MG63 (cell line): Measurements from ENCODE around the gene MIA3. TPM values are rescaled to one million over a fixed set of nuclear protein-coding genes. Genes with fewer than 3 reads are reported as not detected.
"Not testable (repeated sequence)": the region's sequence is repeated elsewhere in the genome, so short reads cannot be mapped to it uniquely, and the experiment has no call there.

Experiments used
- DNase-seq: peaks from one replicate; pipeline ENCODE4 v3.0.0-alpha.2; 2020
- H3K27me3 ChIP-seq: fragments of 250-450 bp; sonication (Bioruptor Pico); 2 replicates; pipeline ENCODE4 v1.5.1; 2020; ENCODE audit warnings: mild to moderate bottlenecking, moderate library complexity
- H3K36me3 ChIP-seq: fragments of 250-450 bp; sonication (Bioruptor Pico); 2 replicates; pipeline ENCODE4 v1.5.1; 2020; ENCODE audit warnings: mild to moderate bottlenecking, moderate library complexity
- H3K4me3 ChIP-seq: fragments of 250-450 bp; sonication (Bioruptor Pico); 2 replicates; pipeline ENCODE4 v1.5.1; 2020; ENCODE audit warnings: mild to moderate bottlenecking, moderate library complexity
- H3K9me3 ChIP-seq: fragments of 250-450 bp; sonication (Bioruptor Pico); 2 replicates; pipeline ENCODE4 v1.5.1; 2020; ENCODE audit warnings: mild to moderate bottlenecking, moderate library complexity
- total RNA-seq: library from RNA; depleted of rRNA; stranded (reverse); fragments of >200 nt; shearing (Covaris generic); gene quantifications from 2 replicates; pipeline ENCODE4 v1.2.3, GENCODE V29; 2014; ENCODE audit warnings: low replicate concordance; rRNA removed

Gene MIA3
- total RNA-seq, result 18.2 and 22.4 TPM in 2 replicates

GRCh38 chr1:222618001-222618879, at the start of gene MIA3:
Gene MIA3, plus strand, starts transcription at chr1:222618097. Its CDS starts 14 bp downstream, at chr1:222618111.
- H3K4me3 ChIP-seq, result peak within 1 kb of the TSS; percentile 64
- H3K36me3 ChIP-seq, result peaks cover 7% of the 10 kb centered on the region; the same call in 1 of the 2 replicates
- H3K9me3 ChIP-seq, result no peaks in the 10 kb centered on the region
- H3K27me3 ChIP-seq, result peaks cover 8% of the 10 kb centered on the region
- peak; percentile 80 for DNase-seq

GRCh38 chr1:222570837-222571236, 47.1 kb upstream of the MIA3 start:
- no peak for DNase-seq
- Histone ChIP-seq H3K9me3 (peaks cover 4% of the 10 kb centered on the region), H3K36me3 (peaks cover 46% of the 10 kb centered on the region), H3K4me3 (no peak overlapping the region), H3K27me3 (no peaks in the 10 kb centered on the region)

GRCh38 chr1:222579316-222579715, 38.6 kb upstream of the MIA3 start:
- H3K36me3 ChIP-seq, result peaks cover 43% of the 10 kb centered on the region
- no peak for DNase-seq
- H3K27me3 ChIP-seq, result no peaks in the 10 kb centered on the region
- H3K4me3 ChIP-seq, result no peak overlapping the region
- H3K9me3 ChIP-seq, result no peaks in the 10 kb centered on the region

GRCh38 chr1:222582099-222582774, 35.7 kb upstream of the MIA3 start:
- no peaks in the 10 kb centered on the region for H3K27me3 ChIP-seq
- H3K4me3 ChIP-seq, result no peak overlapping the region
- H3K36me3 ChIP-seq, result peaks cover 40% of the 10 kb centered on the region
- no peak for DNase-seq
- no peaks in the 10 kb centered on the region for H3K9me3 ChIP-seq

- Histone ChIP-seq H3K36me3 (peaks cover 41% of the 10 kb centered on the region), H3K9me3 (no peaks in the 10 kb centered on the region), H3K4me3 (no peak overlapping the region), H3K27me3 (no peaks in the 10 kb centered on the region)
- DNase-seq, result no peak
These were observed 34.8 kb upstream of the MIA3 start for GRCh38 chr1:222583079-222583478.

- H3K27me3 ChIP-seq, result no peaks in the 10 kb centered on the region
- no peak for DNase-seq
These were observed 31.1 kb upstream of the MIA3 start for GRCh38 chr1:222586842-222587241.

GRCh38 chr1:222588135-222588534, 29.8 kb upstream of the MIA3 start:
- H3K4me3 ChIP-seq, result no peak overlapping the region
- no peaks in the 10 kb centered on the region for H3K27me3 ChIP-seq
- H3K36me3 ChIP-seq, result peaks cover 33% of the 10 kb centered on the region
- H3K9me3 ChIP-seq, result no peaks in the 10 kb centered on the region
- DNase-seq, result no peak

More at GRCh38 chr1:222586842-222587241, 31.1 kb upstream of the MIA3 start:
- H3K36me3 ChIP-seq, result peaks cover 43% of the 10 kb centered on the region
- no peaks in the 10 kb centered on the region for H3K9me3 ChIP-seq
- no peak overlapping the region for H3K4me3 ChIP-seq

GRCh38 chr1:222589462-222590302, 28.2 kb upstream of the MIA3 start, which contains the start of gene TAF1A:
Gene TAF1A, minus strand, starts transcription at chr1:222589933.
- Histone ChIP-seq H3K36me3 (peaks cover 23% of the 10 kb centered on the region), H3K27me3 (no peaks in the 10 kb centered on the region), H3K4me3 (peak within 1 kb of the TSS; percentile 78), H3K9me3 (no peaks in the 10 kb centered on the region)
- DNase-seq, result peak; percentile 92

GRCh38 chr1:222592171-222592570, 25.7 kb upstream of the MIA3 start:
- Histone ChIP-seq H3K27me3 (no peaks in the 10 kb centered on the region), H3K9me3 (no peaks in the 10 kb centered on the region), H3K36me3 (peaks cover 9% of the 10 kb centered on the region), H3K4me3 (no peak overlapping the region)
- DNase-seq, result no peak

- H3K36me3 ChIP-seq, result no peaks in the 10 kb centered on the region
- H3K9me3 ChIP-seq, result no peaks in the 10 kb centered on the region
- no peaks in the 10 kb centered on the region for H3K27me3 ChIP-seq
- DNase-seq, result no peak
- H3K4me3 ChIP-seq, result no peak overlapping the region
These were observed 23.1 kb upstream of the MIA3 start for GRCh38 chr1:222594789-222595188.

- Histone ChIP-seq H3K9me3 (no peaks in the 10 kb centered on the region), H3K36me3 (no peaks in the 10 kb centered on the region), H3K4me3 (no peak overlapping the region), H3K27me3 (no peaks in the 10 kb centered on the region)
- no peak for DNase-seq
These were observed 21.2 kb upstream of the MIA3 start for GRCh38 chr1:222596696-222597095.

GRCh38 chr1:222600281-222600680, 17.6 kb upstream of the MIA3 start:
- no peak for DNase-seq
- H3K9me3 ChIP-seq, result no peaks in the 10 kb centered on the region
- no peaks in the 10 kb centered on the region for H3K36me3 ChIP-seq
- no peaks in the 10 kb centered on the region for H3K27me3 ChIP-seq
- H3K4me3 ChIP-seq, result no peak overlapping the region

GRCh38 chr1:222601257-222601656, 16.6 kb upstream of the MIA3 start:
- Histone ChIP-seq H3K36me3 (no peaks in the 10 kb centered on the region), H3K4me3 (no peak overlapping the region), H3K27me3 (no peaks in the 10 kb centered on the region), H3K9me3 (no peaks in the 10 kb centered on the region)
- no peak for DNase-seq

GRCh38 chr1:222606757-222607156, 11.1 kb upstream of the MIA3 start:
- peaks cover 4% of the 10 kb centered on the region; the same call in 1 of the 2 replicates for H3K27me3 ChIP-seq
- no peak for DNase-seq
- H3K36me3 ChIP-seq, result no peaks in the 10 kb centered on the region
- H3K4me3 ChIP-seq, result no peak overlapping the region
- H3K9me3 ChIP-seq, result no peaks in the 10 kb centered on the region

GRCh38 chr1:222609111-222609510, 8.8 kb upstream of the MIA3 start:
- peaks cover 17% of the 10 kb centered on the region for H3K27me3 ChIP-seq
- not testable (repeated sequence) for H3K9me3 ChIP-seq, H3K36me3 ChIP-seq, DNase-seq, H3K4me3 ChIP-seq

- peaks cover 17% of the 10 kb centered on the region for H3K27me3 ChIP-seq
- no peak for DNase-seq
- no peaks in the 10 kb centered on the region for H3K9me3 ChIP-seq
These were observed 7.2 kb upstream of the MIA3 start for GRCh38 chr1:222610728-222611127.

GRCh38 chr1:222613627-222614026, 4.3 kb upstream of the MIA3 start:
- H3K27me3 ChIP-seq, result peaks cover 17% of the 10 kb centered on the region
- H3K4me3 ChIP-seq, result no peak overlapping the region
- H3K36me3 ChIP-seq, result no peaks in the 10 kb centered on the region
- no peaks in the 10 kb centered on the region for H3K9me3 ChIP-seq
- DNase-seq, result no peak

More at GRCh38 chr1:222610728-222611127, 7.2 kb upstream of the MIA3 start:
- no peaks in the 10 kb centered on the region for H3K36me3 ChIP-seq
- no peak overlapping the region for H3K4me3 ChIP-seq
